ENCODE results near the gene IGSF23.

DNA sequence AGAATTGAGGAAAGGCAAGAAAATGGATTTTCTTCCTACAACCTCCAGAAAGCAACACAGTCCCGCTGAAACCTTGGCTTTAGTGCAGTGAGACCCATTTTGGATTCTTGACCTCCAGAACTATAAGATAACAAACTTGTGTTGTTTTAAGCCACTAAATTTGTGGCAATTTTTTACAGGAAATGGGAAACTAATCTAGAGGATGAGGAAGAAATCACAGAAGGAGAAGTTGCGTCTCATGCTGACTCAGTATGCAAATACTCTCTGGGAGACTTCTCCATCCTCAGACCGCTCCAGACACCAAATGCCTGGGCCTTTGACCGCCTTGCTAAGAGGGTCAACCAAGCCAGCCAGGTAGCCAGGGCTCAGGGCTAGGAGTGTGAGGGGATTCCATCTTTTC lies 72.5 kb downstream of the IGSF23 start:
- TF ChIP-seq, protein P1, sequence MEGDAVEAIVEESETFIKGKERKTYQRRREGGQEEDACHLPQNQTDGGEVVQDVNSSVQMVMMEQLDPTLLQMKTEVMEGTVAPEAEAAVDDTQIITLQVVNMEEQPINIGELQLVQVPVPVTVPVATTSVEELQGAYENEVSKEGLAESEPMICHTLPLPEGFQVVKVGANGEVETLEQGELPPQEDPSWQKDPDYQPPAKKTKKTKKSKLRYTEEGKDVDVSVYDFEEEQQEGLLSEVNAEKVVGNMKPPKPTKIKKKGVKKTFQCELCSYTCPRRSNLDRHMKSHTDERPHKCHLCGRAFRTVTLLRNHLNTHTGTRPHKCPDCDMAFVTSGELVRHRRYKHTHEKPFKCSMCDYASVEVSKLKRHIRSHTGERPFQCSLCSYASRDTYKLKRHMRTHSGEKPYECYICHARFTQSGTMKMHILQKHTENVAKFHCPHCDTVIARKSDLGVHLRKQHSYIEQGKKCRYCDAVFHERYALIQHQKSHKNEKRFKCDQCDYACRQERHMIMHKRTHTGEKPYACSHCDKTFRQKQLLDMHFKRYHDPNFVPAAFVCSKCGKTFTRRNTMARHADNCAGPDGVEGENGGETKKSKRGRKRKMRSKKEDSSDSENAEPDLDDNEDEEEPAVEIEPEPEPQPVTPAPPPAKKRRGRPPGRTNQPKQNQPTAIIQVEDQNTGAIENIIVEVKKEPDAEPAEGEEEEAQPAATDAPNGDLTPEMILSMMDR (IDR thresholded peaks at IDR 0.05): no peak
- no peak for TF ChIP-seq POLR2A (IDR thresholded peaks at IDR 0.05)
- no peak for TF ChIP-seq POLR2AphosphoS5 (IDR thresholded peaks at IDR 0.05)

Data from stomach (tissue), 4 donors.